Neural cell (in vitro differentiated cells): ENCODE measurements around the gene POMT1. TPM values are rescaled to one million over a fixed set of nuclear protein-coding genes. Genes with fewer than 3 reads are reported as not detected.

ENCODE experiments used
- H2AFZ ChIP-seq: fragments of 200-600, 300-800 bp; sonication (generic), shearing (Covaris generic); 2 replicates; pipeline ENCODE4 v1.6.0; 2014; ENCODE audit warnings: low read depth, mild to moderate bottlenecking, antibody characterized with exemption, low read length, moderate library complexity
- H3F3A ChIP-seq: fragments of 200-600 bp; shearing (Covaris generic); 2 replicates; pipeline ENCODE4 v1.6.1; 2016; ENCODE audit warnings: mild to moderate bottlenecking, moderate library complexity, mixed read lengths, antibody characterized with exemption, low read length; ENCODE audit not compliant: insufficient read depth, poor library complexity, severe bottlenecking
- H3K27ac ChIP-seq: fragments of 200-600, 300-800 bp; sonication (generic), shearing (Covaris generic); 2 replicates; pipeline ENCODE4 v1.5.1; 2014; ENCODE audit warnings: mild to moderate bottlenecking, low read length, moderate library complexity
- H3K27me3 ChIP-seq: fragments of 300-800, 200-600 bp; sonication (generic), shearing (Covaris generic); 2 replicates; pipeline ENCODE4 v1.6.0; 2014; ENCODE audit warnings: mild to moderate bottlenecking, low read depth, low read length, moderate library complexity; ENCODE audit not compliant: insufficient read depth
- H3K36me3 ChIP-seq: fragments of 300-800, 200-600 bp; sonication (generic), shearing (Covaris generic); 2 replicates; pipeline ENCODE4 v1.5.1; 2014; ENCODE audit warnings: mild to moderate bottlenecking, antibody characterized with exemption, low read length, moderate library complexity; ENCODE audit not compliant: insufficient read depth
- H3K4me2 ChIP-seq: fragments of 300-800, 200-600 bp; sonication (generic), shearing (Covaris generic); 2 replicates; pipeline ENCODE4 v1.6.0; 2014; ENCODE audit warnings: mild to moderate bottlenecking, low read length
- H3K4me3 ChIP-seq: fragments of 300-800, 200-600 bp; sonication (generic), shearing (Covaris generic); 2 replicates; pipeline ENCODE4 v1.5.1; 2014; ENCODE audit warnings: mild to moderate bottlenecking, low read length, moderate library complexity
- H3K79me2 ChIP-seq: fragments of 200-600 bp; shearing (Covaris generic); replicated peaks from 2 replicates; pipeline ENCODE4 v1.6.0; 2014; ENCODE audit warnings: mild to moderate bottlenecking, low read length, moderate library complexity; ENCODE audit not compliant: insufficient read depth
- H3K9ac ChIP-seq: fragments of 300-800, 200-600 bp; sonication (generic), shearing (Covaris generic); 2 replicates; pipeline ENCODE4 v1.6.1; 2016; ENCODE audit warnings: mild to moderate bottlenecking, low read length, mixed read lengths
- H3K9me2 ChIP-seq: fragments of 200-600 bp; shearing (Covaris generic); 2 replicates; pipeline ENCODE4 v1.6.1; 2016; ENCODE audit warnings: mild to moderate bottlenecking, low read length, mixed read lengths; ENCODE audit not compliant: insufficient read depth
- H3K9me3 ChIP-seq: fragments of 200-600, 300-800 bp; sonication (generic), shearing (Covaris generic); 2 replicates; pipeline ENCODE4 v1.6.1; 2016; ENCODE audit warnings: mild to moderate bottlenecking, mixed run types, low read length, moderate library complexity, mixed read lengths
- H4K20me1 ChIP-seq: fragments of 200-600 bp; shearing (Covaris generic); 2 replicates; pipeline ENCODE4 v1.6.1; 2016; ENCODE audit warnings: mild to moderate bottlenecking, mixed run types; ENCODE audit not compliant: insufficient read depth
- CTCF ChIP-seq: fragments of 450-650 bp; IDR thresholded peaks from 2 replicates; pipeline ENCODE4 v1.5.1; 2014; ENCODE audit warnings: antibody characterized with exemption, mild to moderate bottlenecking, moderate library complexity; ENCODE audit not compliant: poor library complexity, severe bottlenecking
- EP300 ChIP-seq: fragments of 450-650 bp; conservative IDR thresholded peaks from 2 replicates; pipeline ENCODE4 v1.6.1; 2014; ENCODE audit warnings: antibody characterized with exemption, mild to moderate bottlenecking, moderate library complexity; ENCODE audit not compliant: poor library complexity, severe bottlenecking
- EZH2 ChIP-seq: fragments of 200-600, 300-800 bp; shearing (Covaris generic), sonication (generic); IDR thresholded peaks from 2 replicates; pipeline ENCODE4 v1.6.1; 2014; ENCODE audit warnings: antibody characterized with exemption, low read length, borderline replicate concordance, mild to moderate bottlenecking; ENCODE audit not compliant: insufficient read depth, poor library complexity, severe bottlenecking
- MXI1 ChIP-seq: fragments of 450-650 bp; conservative IDR thresholded peaks from 2 replicates; pipeline ENCODE4 v1.6.1; 2014; ENCODE audit warnings: antibody characterized with exemption, mild to moderate bottlenecking; ENCODE audit not compliant: poor library complexity, severe bottlenecking
- POLR2AphosphoS5 ChIP-seq: IDR thresholded peaks from 2 replicates; pipeline ENCODE4 v1.6.1; 2012
- RAD21 ChIP-seq: fragments of 450-650 bp; conservative IDR thresholded peaks from 2 replicates; pipeline ENCODE4 v1.6.1; 2014; ENCODE audit warnings: antibody characterized with exemption, mild to moderate bottlenecking, moderate library complexity
- REST ChIP-seq: IDR thresholded peaks from 2 replicates; pipeline ENCODE4 v1.6.1; 2012; ENCODE audit warnings: borderline replicate concordance
- SMC3 ChIP-seq: fragments of 450-650 bp; conservative IDR thresholded peaks from 2 replicates; pipeline ENCODE4 v1.6.1; 2014; ENCODE audit warnings: antibody characterized with exemption, mild to moderate bottlenecking, moderate library complexity; ENCODE audit not compliant: poor library complexity
- TAF1 ChIP-seq: IDR thresholded peaks from 2 replicates; pipeline ENCODE4 v1.6.1; 2012; ENCODE audit warnings: low read depth
- polyA plus RNA-seq: library from polyadenylated mRNA; depleted of rRNA; stranded (reverse); fragments of >200 nt; gene quantifications from 2 replicates; pipeline ENCODE4 v1.2.3, GENCODE V29; 2014

Gene POMT1
- polyA plus RNA-seq, 1 donor from 2014 or later = 131 TPM

- H4K20me1 ChIP-seq = no peaks in the 10 kb centered on the region
- TF ChIP-seq EZH2 (no peak), EP300 (no peak), RAD21 (no peak), REST (no peak), POLR2AphosphoS5 (no peak), SMC3 (no peak), MXI1 (no peak), TAF1 (no peak), CTCF (no peak)
- no peak overlapping the region for H2AFZ ChIP-seq
- no peak overlapping the region for H3K4me3 ChIP-seq
- no peaks in the 10 kb centered on the region for H3K27me3 ChIP-seq
- no peak overlapping the region for H3K27ac ChIP-seq
- H3K4me2 ChIP-seq = no peak overlapping the region
- H3K9ac ChIP-seq = no peak overlapping the region
- H3K79me2 ChIP-seq = no peaks in the 10 kb centered on the region
- no peaks in the 10 kb centered on the region for H3K9me2 ChIP-seq
- H3F3A ChIP-seq = no peaks in the 10 kb centered on the region
- H3K36me3 ChIP-seq = no peaks in the 10 kb centered on the region
- H3K9me3 ChIP-seq = no peaks in the 10 kb centered on the region
Measured at GRCh38 chr9:131562032-131562959, 59.6 kb downstream of the POMT1 start.

GRCh38 chr9:131565369-131565768, 62.7 kb downstream of the POMT1 start:
- H3K79me2 ChIP-seq = no peaks in the 10 kb centered on the region
- no peaks in the 10 kb centered on the region for H3K36me3 ChIP-seq
- no peaks in the 10 kb centered on the region for H3K9me2 ChIP-seq
- TF ChIP-seq POLR2AphosphoS5 (no peak), EP300 (no peak), MXI1 (no peak), CTCF (no peak), REST (no peak), RAD21 (no peak), TAF1 (no peak), EZH2 (no peak), SMC3 (no peak)
- no peak overlapping the region for H3K4me2 ChIP-seq
- H4K20me1 ChIP-seq = no peaks in the 10 kb centered on the region
- no peaks in the 10 kb centered on the region for H3K9me3 ChIP-seq
- no peaks in the 10 kb centered on the region for H3F3A ChIP-seq
- H3K27me3 ChIP-seq = no peaks in the 10 kb centered on the region
- H3K27ac ChIP-seq = no peak overlapping the region
- H3K9ac ChIP-seq = no peak overlapping the region
- no peak overlapping the region for H2AFZ ChIP-seq
- H3K4me3 ChIP-seq = no peak overlapping the region
